GM12865 (cell line): Measurements from ENCODE around the gene EEFSEC.

ENCODE experiments used
- DNase-seq: peaks from one replicate; pipeline ENCODE4 v3.0.0; 2010; ENCODE audit warnings: low read depth
- H3K4me3 ChIP-seq: 2 replicates; pipeline ENCODE4 v1.5.1; 2011; ENCODE audit warnings: mild to moderate bottlenecking, low read depth, low read length, control low read depth
- TF ChIP-seq, protein P1 (sequence below): IDR thresholded peaks from 2 replicates; pipeline ENCODE4 v1.5.1; 2011; ENCODE audit warnings: low read length, control low read depth, low read depth, inconsistent platforms; ENCODE audit not compliant: insufficient read depth; ENCODE audit errors: missing control alignments

Gene EEFSEC

DNA sequence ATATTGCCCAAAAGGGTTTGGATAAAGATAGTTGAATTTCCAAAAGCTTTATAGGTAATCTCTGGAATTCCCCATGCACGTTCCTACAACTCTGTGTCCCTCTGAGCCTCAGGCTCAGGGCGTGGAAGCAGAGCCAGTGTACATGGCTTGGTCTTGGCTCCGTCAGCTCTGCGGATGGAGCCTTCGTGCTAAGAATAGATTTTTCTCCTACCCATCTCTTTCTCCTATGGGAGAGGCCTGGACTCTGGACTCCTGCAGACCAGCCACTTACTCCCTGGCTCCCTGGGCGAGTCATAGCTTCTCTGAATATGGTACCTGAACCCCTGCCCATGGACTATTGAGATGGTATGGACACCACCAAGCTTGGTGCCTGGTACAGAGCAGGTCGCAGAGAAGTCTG, 99.9 kb downstream of the EEFSEC start:
- TF ChIP-seq, protein P1, sequence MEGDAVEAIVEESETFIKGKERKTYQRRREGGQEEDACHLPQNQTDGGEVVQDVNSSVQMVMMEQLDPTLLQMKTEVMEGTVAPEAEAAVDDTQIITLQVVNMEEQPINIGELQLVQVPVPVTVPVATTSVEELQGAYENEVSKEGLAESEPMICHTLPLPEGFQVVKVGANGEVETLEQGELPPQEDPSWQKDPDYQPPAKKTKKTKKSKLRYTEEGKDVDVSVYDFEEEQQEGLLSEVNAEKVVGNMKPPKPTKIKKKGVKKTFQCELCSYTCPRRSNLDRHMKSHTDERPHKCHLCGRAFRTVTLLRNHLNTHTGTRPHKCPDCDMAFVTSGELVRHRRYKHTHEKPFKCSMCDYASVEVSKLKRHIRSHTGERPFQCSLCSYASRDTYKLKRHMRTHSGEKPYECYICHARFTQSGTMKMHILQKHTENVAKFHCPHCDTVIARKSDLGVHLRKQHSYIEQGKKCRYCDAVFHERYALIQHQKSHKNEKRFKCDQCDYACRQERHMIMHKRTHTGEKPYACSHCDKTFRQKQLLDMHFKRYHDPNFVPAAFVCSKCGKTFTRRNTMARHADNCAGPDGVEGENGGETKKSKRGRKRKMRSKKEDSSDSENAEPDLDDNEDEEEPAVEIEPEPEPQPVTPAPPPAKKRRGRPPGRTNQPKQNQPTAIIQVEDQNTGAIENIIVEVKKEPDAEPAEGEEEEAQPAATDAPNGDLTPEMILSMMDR: no peak
- DNase-seq: no peak
- H3K4me3 ChIP-seq: no peak overlapping the region

DNA sequence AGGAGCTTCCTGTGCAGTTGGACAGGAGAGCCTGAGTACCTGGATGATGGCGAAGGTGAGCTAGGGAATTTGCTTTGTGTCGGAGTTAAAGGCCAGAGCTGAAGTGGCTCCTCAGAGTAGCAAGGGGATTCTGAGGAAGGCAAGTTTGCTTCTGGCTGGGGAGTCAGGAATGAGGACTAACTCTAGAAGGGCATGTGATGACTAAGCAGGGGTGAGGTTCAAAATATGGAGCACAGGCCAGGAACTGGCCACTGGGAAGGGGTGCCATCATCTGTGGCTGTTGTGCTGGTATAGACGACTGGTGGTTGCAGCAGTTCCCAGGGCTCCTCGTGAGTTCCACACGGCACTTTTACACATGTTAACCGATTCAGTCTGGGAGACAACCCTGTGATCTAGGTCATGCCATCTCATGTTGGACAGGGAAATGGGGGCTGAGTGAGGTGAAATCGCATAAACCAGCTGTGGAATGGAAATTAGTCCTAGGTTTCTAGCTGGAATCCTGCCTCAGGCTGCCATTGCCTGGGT, 100.8 kb downstream of the EEFSEC start:
- DNase-seq: no peak

GRCh38 chr3:128254967-128255366, 101.7 kb downstream of the EEFSEC start:
- TF ChIP-seq, protein P1: no peak

More for the DNA sequence above, 100.8 kb downstream of the EEFSEC start:
- H3K4me3 ChIP-seq: no peak overlapping the region
- TF ChIP-seq, protein P1: no peak

GRCh38 chr3:128256131-128256530, 102.8 kb downstream of the EEFSEC start:
- DNase-seq: no peak

More at GRCh38 chr3:128254967-128255366, 101.7 kb downstream of the EEFSEC start:
- no peak for DNase-seq
- H3K4me3 ChIP-seq: no peak overlapping the region

GRCh38 chr3:128257632-128258031, 104.4 kb downstream of the EEFSEC start:
- TF ChIP-seq, protein P1: no peak
- H3K4me3 ChIP-seq: no peak overlapping the region
- DNase-seq: no peak

More at GRCh38 chr3:128256131-128256530, 102.8 kb downstream of the EEFSEC start:
- TF ChIP-seq, protein P1: no peak
- H3K4me3 ChIP-seq: no peak overlapping the region

- TF ChIP-seq, protein P1: no peak
- DNase-seq: no peak
- H3K4me3 ChIP-seq: no peak overlapping the region
These were observed 107.0 kb downstream of the EEFSEC start for GRCh38 chr3:128260275-128260674.

DNA sequence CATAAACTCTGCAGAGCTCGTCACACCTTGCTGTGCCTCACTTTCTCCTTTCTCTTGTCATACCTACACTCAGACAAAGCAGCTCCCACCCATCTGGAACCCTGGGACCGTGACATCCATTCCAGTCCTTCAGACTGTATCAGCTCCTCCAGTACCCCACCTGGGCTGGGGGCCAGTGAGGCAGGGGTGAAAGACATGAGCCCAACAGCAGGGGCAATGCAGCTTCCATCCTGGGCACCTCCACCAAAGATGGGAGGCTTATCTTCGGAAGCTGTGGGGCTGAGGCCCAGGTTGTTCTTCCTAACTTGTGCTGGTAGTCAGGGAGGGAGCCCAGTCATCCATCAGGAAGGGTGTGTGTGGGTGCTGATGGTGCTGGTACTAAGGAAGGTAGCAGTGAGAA, 109.2 kb downstream of the EEFSEC start:
- no peak overlapping the region for H3K4me3 ChIP-seq
- no peak for DNase-seq
- TF ChIP-seq, protein P1: no peak
